A549 treated with RU486 at 1 μM for 4 hours (cell line): ENCODE data around the gene TINAGL1. TPM values are rescaled to one million over a fixed set of nuclear protein-coding genes. Genes with fewer than 3 reads are reported as not detected.

ENCODE experiments used
- total RNA-seq: library from RNA; stranded (reverse); fragments of 200-300 nt; extraction: Qiagen RNA extraction; gene quantifications from 5 replicates; pipeline ENCODE4 v1.2.3, GENCODE V29; 2022; ENCODE audit warnings: low read depth

Gene TINAGL1
- total RNA-seq = 0.69 to 1.2 TPM (median 0.74 TPM) in 5 replicates

GRCh38 chr1:31576201-31576669 lies at the start of gene TINAGL1:
TINAGL1 (plus strand) TSS chr1:31576515; CDS start chr1:31577149, 634 bp downstream.

DNA sequence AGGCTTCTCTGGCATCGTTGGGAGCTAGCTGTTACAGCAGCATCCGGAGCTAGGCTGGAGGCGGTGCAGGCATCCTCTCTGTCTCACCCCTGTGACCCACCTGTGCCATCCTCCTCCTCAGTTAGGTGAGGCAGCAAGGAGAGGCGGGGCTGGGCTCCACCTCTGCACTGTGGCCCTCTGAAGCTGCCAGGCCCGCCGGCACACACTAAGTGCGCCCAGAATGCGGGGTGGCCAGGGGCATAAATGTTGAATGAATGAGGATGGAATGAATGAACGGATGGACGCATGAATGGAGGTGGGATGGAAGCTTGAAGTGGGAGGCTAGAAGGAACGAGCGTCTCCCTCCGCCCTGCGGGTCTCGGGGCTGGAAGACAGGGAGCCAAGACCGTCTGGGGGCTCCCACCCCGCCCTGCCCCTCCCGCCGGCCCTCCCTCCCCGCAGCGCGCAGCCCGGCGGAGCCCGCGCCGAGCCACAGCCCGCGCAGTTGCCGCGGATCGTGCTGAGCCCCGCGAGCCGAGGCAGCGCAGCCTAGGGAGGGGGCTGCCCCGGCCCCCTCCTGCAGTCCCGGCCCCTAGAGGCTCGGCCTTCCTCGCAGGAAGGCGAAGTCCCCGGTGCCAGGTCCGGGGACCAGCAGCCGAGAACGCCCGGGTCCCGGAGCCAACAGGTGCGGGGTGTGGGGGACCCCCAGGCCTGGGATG lies 41.1 kb downstream of the TINAGL1 start, which contains the start of gene HCRTR1:
Gene HCRTR1 (plus strand): TSS at position 472 of the 698 bp plus-strand sequence. CDS start 1,504 bp downstream, outside the sequence.

Other genes with a start within 250 kb of the TINAGL1 start
- gene FABP3, start 203.4 kb upstream of the TINAGL1 start, total RNA-seq = not detected in 5 replicates
- gene SERINC2, start 163.3 kb upstream of the TINAGL1 start, total RNA-seq = 18.0 to 31.8 TPM (median 29.7 TPM) in 5 replicates
- not detected in 5 replicates for gene HCRTR1, start 41.2 kb downstream of the TINAGL1 start, total RNA-seq
- gene PEF1, start 68.4 kb downstream of the TINAGL1 start, total RNA-seq = 38.3 to 48.1 TPM (median 44.8 TPM) in 5 replicates
- gene COL16A1, start 127.5 kb downstream of the TINAGL1 start, total RNA-seq = 4.3 to 6.9 TPM (median 5.2 TPM) in 5 replicates
- gene ADGRB2, start 187.8 kb downstream of the TINAGL1 start, total RNA-seq = 5.1 to 8.5 TPM (median 7.7 TPM) in 5 replicates
- gene SPOCD1, start 239.5 kb downstream of the TINAGL1 start, total RNA-seq = 4.5 to 7.8 TPM (median 6.5 TPM) in 5 replicates